ENCODE measurements around the gene CA14. TPM values are rescaled to one million over a fixed set of nuclear protein-coding genes. Genes with fewer than 3 reads are reported as not detected.

CA14 gene
- total RNA-seq, 1 donor from 2014 or later = not detected

GRCh38 chr1:150259758-150260669, 2.4 kb downstream of the CA14 start:
- no peak for TF ChIP-seq CTCF (IDR thresholded peaks at IDR 0.05)
- H3K27me3 Mint-ChIP-seq = peaks cover 33% of the 10 kb centered on the region
- no peaks in the 10 kb centered on the region for H3K9me3 Mint-ChIP-seq
- intact Hi-C loops (cut with micrococcal nuclease) = loop anchor here (5.0 kb wide), 1 partner anchor 257 kb away; the partner anchor contains the start of gene FALEC
- peaks cover 17% of the 10 kb centered on the region for H3K4me1 Mint-ChIP-seq
- H3K4me3 Mint-ChIP-seq = no peak overlapping the region
- DNase-seq = no peak
- ChIA-PET POLR2A (interaction anchor here (0.6 to 1.0 kb wide), 2 partner anchors 26 to 282 kb away, joined by 3 read pairs; no protein-coding TSS in a partner anchor), CTCF (interaction anchor here (0.6 kb wide), 2 partner anchors 42 to 91 kb away, joined by 3 read pairs; no protein-coding TSS in a partner anchor)
- no peak overlapping the region for H3K27ac Mint-ChIP-seq
- peaks cover 7% of the 10 kb centered on the region for H3K36me3 Mint-ChIP-seq (ENCODE audit: low read depth)
- no peak for ATAC-seq (ENCODE audit: low read depth)

- no peak for TF ChIP-seq CTCF (IDR thresholded peaks at IDR 0.05)
These were observed 3.8 kb downstream of the CA14 start for GRCh38 chr1:150261367-150261766.

GRCh38 chr1:150262388-150263320, 5.1 kb downstream of the CA14 start:
- CTCF ChIA-PET = interaction anchor here (1.2 kb wide), 1 partner anchor 19 kb away, joined by 3 read pairs; no protein-coding TSS in a partner anchor
- Mint-ChIP-seq H3K27me3 (peaks cover 10% of the 10 kb centered on the region), H3K9me3 (no peaks in the 10 kb centered on the region), H3K27ac (peak overlapping the region; percentile 24), H3K4me1 (peaks cover 13% of the 10 kb centered on the region), H3K4me3 (no peak overlapping the region), H3K36me3 (ENCODE audit: low read depth) (peaks cover 32% of the 10 kb centered on the region)
- intact Hi-C loops (cut with micrococcal nuclease) = no loop called here
- ATAC-seq (ENCODE audit: low read depth) (no peak), DNase-seq (no peak)
- POLR2A ChIA-PET = interaction anchor here (0.6 to 1.3 kb wide), 4 partner anchors 9 to 27 kb away, joined by 3 to 9 read pairs (median 5); partner anchors contain the start of gene ANP32E
- no peak for TF ChIP-seq CTCF (IDR thresholded peaks at IDR 0.05)

More at GRCh38 chr1:150261367-150261766, 3.8 kb downstream of the CA14 start:
- Mint-ChIP-seq H3K36me3 (ENCODE audit: low read depth) (peaks cover 21% of the 10 kb centered on the region), H3K27me3 (peaks cover 23% of the 10 kb centered on the region), H3K27ac (no peak overlapping the region), H3K4me3 (no peak overlapping the region), H3K4me1 (peaks cover 6% of the 10 kb centered on the region), H3K9me3 (no peaks in the 10 kb centered on the region)
- intact Hi-C loops (cut with micrococcal nuclease) = no loop called here
- ATAC-seq (ENCODE audit: low read depth) (no peak), DNase-seq (no peak)
- ChIA-PET CTCF (no interaction called here), POLR2A (interaction anchor here (1.3 kb wide), 1 partner anchor 22 kb away, joined by 5 read pairs; no protein-coding TSS in a partner anchor)

- H3K36me3 Mint-ChIP-seq (ENCODE audit: low read depth) = peaks cover 39% of the 10 kb centered on the region
- no peaks in the 10 kb centered on the region for H3K9me3 Mint-ChIP-seq
- no peak for TF ChIP-seq CTCF (IDR thresholded peaks at IDR 0.05)
- no peak overlapping the region for H3K27ac Mint-ChIP-seq
- no peak overlapping the region for H3K4me3 Mint-ChIP-seq
- ATAC-seq (ENCODE audit: low read depth) (no peak), DNase-seq (no peak)
- peaks cover 22% of the 10 kb centered on the region for H3K4me1 Mint-ChIP-seq
- POLR2A ChIA-PET = interaction anchor here (1.3 kb wide), 1 partner anchor 28 kb away, joined by 3 read pairs; the partner anchor contains the start of gene ANP32E
- CTCF ChIA-PET = interaction anchor here (1.2 kb wide), 1 partner anchor 18 kb away, joined by 3 read pairs; no protein-coding TSS in a partner anchor
- intact Hi-C loops (cut with micrococcal nuclease) = no loop called here
- H3K27me3 Mint-ChIP-seq = peaks cover 4% of the 10 kb centered on the region
These were observed 6.0 kb downstream of the CA14 start for GRCh38 chr1:150263549-150263948.

Data from activated B cell treated with CpG ODN at 0.5 μM for 24 hours (primary cell).